ENCODE measurements around the gene ARHGAP12. TPM values are rescaled to one million over a fixed set of nuclear protein-coding genes. Genes with fewer than 3 reads are reported as not detected.

The ARHGAP12 gene
- total and polyA plus RNA-seq, 2 donors (not counting 3 experiments of a cell fraction or from before 2014, with no cell fraction given), result 5.8 to 19.3 TPM

DNA sequence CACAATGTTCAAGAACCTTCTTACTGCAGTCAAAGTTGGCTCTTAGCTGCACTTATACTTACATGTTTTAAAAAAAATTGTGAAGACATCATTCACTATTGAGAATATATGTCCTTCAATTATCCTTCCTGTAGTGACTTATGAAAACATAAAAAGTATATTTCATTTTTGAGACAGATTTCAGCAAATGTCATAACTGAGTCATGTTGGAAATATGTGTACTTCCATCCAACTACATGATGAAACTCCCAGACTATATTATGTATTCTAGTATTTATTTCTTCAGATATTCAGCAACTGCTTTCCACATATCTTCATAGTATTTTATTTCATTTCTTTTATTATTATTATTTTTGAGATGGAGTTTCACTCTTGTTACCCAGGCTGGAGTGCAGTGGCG is 160.2 kb downstream of the ARHGAP12 start:
- no peak overlapping the region for H2AFZ ChIP-seq (ENCODE audit: low read depth, low read length)
- no peak overlapping the region for H3K4me2 ChIP-seq (ENCODE audit: insufficient read depth, low read length)
- no peak overlapping the region for H3K27ac ChIP-seq (ENCODE audit: insufficient read depth, low read depth, low read length)
- ChIA-PET CTCF (interaction anchor here (1.1 to 2.0 kb wide), 4 partner anchors 39 to 1081 kb away, joined by 3 to 14 read pairs (median 6); no protein-coding TSS in a partner anchor), POLR2A (no interaction called here)
- no peaks in the 10 kb centered on the region for H3K27me3 ChIP-seq (ENCODE audit: control insufficient read depth in 2 of 2, insufficient read depth in 2 of 2, low read length in 2 of 2)
- FAIRE-seq, result no peak
- no TSS peak for BruUV-seq (replicated peaks)
- H4K20me1 ChIP-seq (replicated peaks; ENCODE audit: control insufficient read depth, extremely low read depth, insufficient read depth, low read length), result no peaks in the 10 kb centered on the region
- no peaks in the 10 kb centered on the region for H3K79me2 ChIP-seq (ENCODE audit: control insufficient read depth, insufficient read depth, low read length)
- H3K4me1 ChIP-seq (ENCODE audit: control insufficient read depth, extremely low read depth, insufficient read depth, low read length), result peaks cover 7% of the 10 kb centered on the region
- TF ChIP-seq EZH2 (IDR thresholded peaks at IDR 0.05; ENCODE audit: borderline replicate concordance, low read depth, low read length, severe bottlenecking), result no peak
- peak; percentile 24 for TF ChIP-seq FOS (IDR thresholded peaks at IDR 0.05; ENCODE audit: borderline replicate concordance, insufficient read depth, low read length)
- no peak overlapping the region for H3K4me3 ChIP-seq (replicated peaks in 1 of 3; ENCODE audit: insufficient read depth in 1 of 3, low read depth in 1 of 3, low read length in 3 of 3)
- peak; percentile 26 for DNase-seq (ENCODE audit: low read depth, low spot score)
- intact Hi-C loops (cut with micrococcal nuclease), result loop anchor here (2.0 to 10.0 kb wide), 2 partner anchors 60 to 444 kb away; no protein-coding TSS in a partner anchor
- no peak overlapping the region for H3K9ac ChIP-seq (replicated peaks; ENCODE audit: extremely low read depth, insufficient read depth, low read length)
- no peaks in the 10 kb centered on the region for H3K9me3 ChIP-seq (replicated peaks; ENCODE audit: control insufficient read depth, insufficient read depth, low read length)
- no peaks in the 10 kb centered on the region for H3K9me1 ChIP-seq (replicated peaks; ENCODE audit: control insufficient read depth, extremely low read depth, insufficient read depth, low read length)
- dilution Hi-C loops (cut with MboI; ENCODE audit: extremely low pct_ligation_motif_present, low sequenced_read_pairs), result no loop called here
- no peaks in the 10 kb centered on the region for H3K36me3 ChIP-seq (ENCODE audit: control insufficient read depth in 2 of 2, extremely low read depth in 1 of 2, insufficient read depth in 2 of 2, low read length in 2 of 2)

DNA sequence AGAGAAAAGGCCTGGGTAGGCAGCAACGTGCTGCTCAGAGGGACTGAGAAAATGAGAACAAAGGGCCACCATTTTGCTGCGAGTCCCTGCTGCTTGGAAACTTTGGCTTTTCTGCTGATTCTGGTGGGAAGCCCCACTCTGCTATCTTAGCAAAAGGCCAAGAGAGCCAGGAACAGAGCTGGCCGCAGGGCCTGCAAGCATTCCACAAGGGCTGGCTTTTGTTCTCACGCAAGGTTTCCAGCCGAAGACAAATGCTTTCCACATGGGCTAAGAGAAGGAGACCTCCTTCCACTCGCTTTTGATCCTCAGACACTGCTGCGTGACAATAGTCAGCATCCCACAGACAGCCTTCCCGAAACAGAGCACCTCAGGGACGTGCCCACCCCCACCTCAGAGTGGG is 163.1 kb downstream of the ARHGAP12 start:
- TF ChIP-seq MYC (IDR thresholded peaks at IDR 0.05; ENCODE audit: low read depth, low read length), result no peak
- no peak for TF ChIP-seq EZH2 (IDR thresholded peaks at IDR 0.05; ENCODE audit: borderline replicate concordance, low read depth, low read length, severe bottlenecking)
- TF ChIP-seq POLR2A (IDR thresholded peaks at IDR 0.05; ENCODE audit: low read depth, low read length), result no peak
- TF ChIP-seq, protein P1, sequence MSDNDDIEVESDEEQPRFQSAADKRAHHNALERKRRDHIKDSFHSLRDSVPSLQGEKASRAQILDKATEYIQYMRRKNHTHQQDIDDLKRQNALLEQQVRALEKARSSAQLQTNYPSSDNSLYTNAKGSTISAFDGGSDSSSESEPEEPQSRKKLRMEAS (IDR thresholded peaks at IDR 0.05; ENCODE audit: insufficient read depth, insufficient read length), result no peak
- POLR2A ChIA-PET, result no interaction called here
- no peaks in the 10 kb centered on the region for H3K27me3 ChIP-seq (ENCODE audit: control insufficient read depth in 2 of 2, insufficient read depth in 2 of 2, low read length in 2 of 2)
- intact Hi-C loops (cut with micrococcal nuclease), result loop anchor here (10.0 kb wide), 1 partner anchor 441 kb away; no protein-coding TSS in a partner anchor
- BruUV-seq (replicated peaks), result no TSS peak
- no peak for FAIRE-seq
- no peak overlapping the region for H3K9ac ChIP-seq (replicated peaks; ENCODE audit: extremely low read depth, insufficient read depth, low read length)
- H3K4me3 ChIP-seq (replicated peaks in 1 of 3; ENCODE audit: insufficient read depth in 1 of 3, low read depth in 1 of 3, low read length in 3 of 3), result no peak overlapping the region
- H3K27ac ChIP-seq (ENCODE audit: insufficient read depth, low read depth, low read length), result no peak overlapping the region
- CTCF ChIA-PET, result no interaction called here
- no peaks in the 10 kb centered on the region for H3K9me1 ChIP-seq (replicated peaks; ENCODE audit: control insufficient read depth, extremely low read depth, insufficient read depth, low read length)
- DNase-seq (ENCODE audit: low read depth, low spot score), result no peak
- no peaks in the 10 kb centered on the region for H3K79me2 ChIP-seq (ENCODE audit: control insufficient read depth, insufficient read depth, low read length)
- no peaks in the 10 kb centered on the region for H4K20me1 ChIP-seq (replicated peaks; ENCODE audit: control insufficient read depth, extremely low read depth, insufficient read depth, low read length)
- H3K36me3 ChIP-seq (ENCODE audit: control insufficient read depth in 2 of 2, extremely low read depth in 1 of 2, insufficient read depth in 2 of 2, low read length in 2 of 2), result no peaks in the 10 kb centered on the region
- H3K4me1 ChIP-seq (ENCODE audit: control insufficient read depth, extremely low read depth, insufficient read depth, low read length), result peaks cover 11% of the 10 kb centered on the region
- no peak overlapping the region for H3K4me2 ChIP-seq (ENCODE audit: insufficient read depth, low read length)
- H3K9me3 ChIP-seq (replicated peaks; ENCODE audit: control insufficient read depth, insufficient read depth, low read length), result no peaks in the 10 kb centered on the region
- no peak overlapping the region for H2AFZ ChIP-seq (ENCODE audit: low read depth, low read length)
- dilution Hi-C loops (cut with MboI; ENCODE audit: extremely low pct_ligation_motif_present, low sequenced_read_pairs), result no loop called here

Data from endothelial cell of umbilical vein (primary cell).